Mesodermal cell (in vitro differentiated cells): ENCODE data around the gene PRMT9.
A peak's percentile ranks its signal among the peaks of the same experiment; 100 is the strongest.

Experiments
- H3K27ac ChIP-seq: 2 replicates; pipeline ENCODE4 v1.7.0; 2013; ENCODE audit warnings: mild to moderate bottlenecking, low read depth, low read length, moderate library complexity; ENCODE audit not compliant: severe bottlenecking
- H3K36me3 ChIP-seq: 2 replicates; pipeline ENCODE4 v1.7.1; 2013; ENCODE audit warnings: mild to moderate bottlenecking, low read length, moderate library complexity; ENCODE audit not compliant: control insufficient read depth, insufficient read depth
- H3K4me1 ChIP-seq: one replicate; pipeline ENCODE4 v1.7.1; 2013; ENCODE audit warnings: mild to moderate bottlenecking, low read length; ENCODE audit not compliant: insufficient read depth, control insufficient read depth, poor library complexity, severe bottlenecking
- H3K4me3 ChIP-seq: 2 replicates; pipeline ENCODE4 v1.7.0; 2013; ENCODE audit warnings: low read length, control low read depth, mild to moderate bottlenecking; ENCODE audit not compliant: insufficient read depth, poor library complexity, severe bottlenecking; ENCODE audit errors: extremely low read depth
- H3K9me3 ChIP-seq: 2 replicates; pipeline ENCODE4 v1.7.1; 2013; ENCODE audit warnings: mild to moderate bottlenecking, low read length, moderate library complexity; ENCODE audit not compliant: control insufficient read depth
- WGBS, 2 experiments: methylation state at CpG; one replicate each; pipeline ENCODE4 v1.1.5; 2013; ENCODE audit warnings: missing lambda C conversion rate in 2 of 2; ENCODE audit not compliant: insufficient coverage in 2 of 2; 5-methylcytosine and 5-hydroxymethylcytosine counted together

Gene PRMT9

GRCh38 chr4:147620315-147620714 lies 63.6 kb downstream of the PRMT9 start:
- Histone ChIP-seq H3K4me1 (peaks cover 4% of the 10 kb centered on the region), H3K4me3 (no peak overlapping the region), H3K27ac (no peak overlapping the region), H3K36me3 (peaks cover 32% of the 10 kb centered on the region), H3K9me3 (no peaks in the 10 kb centered on the region)
- 100% methylated on average over 2 of the region's 2 CpGs for WGBS, 2 experiments

GRCh38 chr4:147617841-147618691 lies 65.9 kb downstream of the PRMT9 start:
- Histone ChIP-seq H3K36me3 (peaks cover 18% of the 10 kb centered on the region), H3K4me3 (peak overlapping the region; percentile 73), H3K4me1 (peaks cover 4% of the 10 kb centered on the region), H3K27ac (no peak overlapping the region), H3K9me3 (no peaks in the 10 kb centered on the region)
- WGBS, 2 experiments = 0% methylated on average over 8 of the region's 17 CpGs

DNA sequence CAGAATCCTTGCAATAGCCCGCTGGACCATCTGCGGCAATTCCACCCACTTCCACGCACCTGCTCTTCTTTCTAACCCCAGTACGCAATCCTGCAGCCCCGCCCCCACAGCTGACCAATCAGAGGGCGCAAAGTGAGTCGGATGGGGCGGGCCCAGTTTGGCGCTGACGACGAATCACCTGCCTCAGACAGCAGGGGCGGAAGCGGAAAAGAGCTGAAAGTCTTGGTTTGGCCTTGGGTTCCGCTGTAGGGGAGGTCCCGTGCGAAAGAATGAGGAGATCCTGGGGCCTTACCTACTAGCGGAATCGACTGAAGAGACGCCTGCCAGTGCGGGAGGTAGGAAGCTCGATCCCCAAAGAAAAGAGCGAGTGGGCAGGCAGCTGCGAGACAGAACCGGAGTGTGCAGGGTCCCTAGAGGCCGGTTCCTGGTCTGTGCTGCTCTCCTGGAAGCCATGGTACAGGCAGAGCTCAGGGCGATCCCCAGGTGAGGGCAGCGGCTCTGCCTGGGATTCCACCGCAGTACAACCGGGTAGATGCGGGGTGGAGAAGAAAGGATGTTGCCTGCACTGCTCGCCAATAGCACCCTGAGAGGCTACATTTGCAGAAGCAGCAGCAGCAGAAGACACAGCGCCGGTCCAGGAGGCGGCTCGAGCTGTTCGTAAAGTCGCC lies 66.7 kb downstream of the PRMT9 start, which contains the start of gene TMEM184C:
Gene TMEM184C, plus strand, starts transcription at position 225 of the 668 bp plus-strand sequence. CDS start 560 bp downstream, outside the sequence.
- Histone ChIP-seq H3K27ac (peak within 1 kb of the TSS; percentile 75), H3K4me1 (peaks cover 4% of the 10 kb centered on the region), H3K9me3 (no peaks in the 10 kb centered on the region), H3K4me3 (peak within 1 kb of the TSS; percentile 73), H3K36me3 (peaks cover 11% of the 10 kb centered on the region)
- 0 to 2% methylated on average over 30 to 34 of the region's 37 CpGs for WGBS, 2 experiments

DNA sequence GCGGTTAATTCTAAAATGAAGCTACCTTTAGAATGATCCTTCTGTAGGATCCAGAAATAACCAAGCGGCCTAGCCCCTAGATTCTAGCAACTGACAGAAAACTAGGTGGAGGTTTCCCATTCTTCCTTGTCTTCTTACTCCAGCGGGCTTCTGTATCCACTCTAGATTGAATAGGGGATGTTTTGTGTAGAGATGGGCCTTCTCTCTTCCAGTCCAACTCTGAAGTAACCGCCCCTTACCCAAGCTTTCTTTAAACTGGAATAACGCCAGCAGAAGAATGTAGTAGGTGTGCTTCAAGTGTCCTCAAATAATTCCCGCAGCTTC lies 67.2 kb downstream of the PRMT9 start:
- H3K9me3 ChIP-seq = no peaks in the 10 kb centered on the region
- peak overlapping the region; percentile 73 for H3K4me3 ChIP-seq
- no peak overlapping the region for H3K27ac ChIP-seq
- H3K4me1 ChIP-seq = peaks cover 4% of the 10 kb centered on the region
- peaks cover 11% of the 10 kb centered on the region for H3K36me3 ChIP-seq
- 39 to 100% methylated on average over 1 to 4 of the region's 6 CpGs for WGBS, 2 experiments

DNA sequence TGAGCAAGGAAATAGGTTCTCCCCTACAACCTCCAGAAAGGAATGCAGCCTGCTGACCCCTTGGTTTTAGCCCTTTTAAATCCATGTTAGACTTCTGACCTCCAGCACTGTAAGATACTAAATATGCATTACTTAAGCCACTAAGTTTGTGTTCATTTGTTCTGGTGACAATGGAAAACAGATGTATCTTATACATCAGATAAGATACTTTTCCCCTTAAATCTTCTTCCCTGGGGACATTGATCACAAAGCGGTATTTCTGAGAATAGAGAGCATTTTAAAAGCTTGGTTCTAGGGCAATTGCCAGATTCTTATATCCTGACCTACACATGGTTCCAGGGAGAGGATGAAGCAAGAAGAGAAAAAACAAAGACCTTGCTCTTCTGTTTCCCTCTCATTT lies 73.3 kb downstream of the PRMT9 start:
- no peaks in the 10 kb centered on the region for H3K36me3 ChIP-seq
- H3K4me1 ChIP-seq = no peaks in the 10 kb centered on the region
- H3K4me3 ChIP-seq = no peak overlapping the region
- no CpG with 5 or more reads among the region's 1 CpG for WGBS, 2 experiments
- H3K9me3 ChIP-seq = no peaks in the 10 kb centered on the region
- H3K27ac ChIP-seq = no peak overlapping the region

DNA sequence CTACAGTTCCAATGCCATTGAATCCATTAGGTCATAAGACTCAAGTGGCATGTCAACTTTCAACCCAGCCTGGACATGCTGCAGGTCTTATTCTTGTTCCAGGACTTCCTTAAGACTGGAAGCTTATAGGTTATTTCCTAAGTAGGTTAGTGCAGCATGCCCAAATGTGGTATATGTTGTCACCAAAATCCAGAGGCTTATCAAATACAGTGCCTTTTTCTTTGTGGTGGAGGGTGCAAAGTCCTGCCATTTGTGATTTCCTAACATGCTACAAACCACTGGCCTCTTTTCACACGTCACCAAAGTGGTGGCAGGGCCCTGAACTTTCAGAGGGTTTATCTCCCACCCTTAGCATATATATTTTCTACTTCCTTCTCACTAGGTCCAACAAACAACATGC lies 76.5 kb downstream of the PRMT9 start:
- no peaks in the 10 kb centered on the region for H3K9me3 ChIP-seq
- 80 to 92% methylated on average over 1 of the region's 1 CpG for WGBS, 2 experiments
- no peaks in the 10 kb centered on the region for H3K4me1 ChIP-seq
- H3K27ac ChIP-seq = no peak overlapping the region
- H3K4me3 ChIP-seq = no peak overlapping the region
- H3K36me3 ChIP-seq = no peaks in the 10 kb centered on the region

GRCh38 chr4:147605499-147605898 lies 78.5 kb downstream of the PRMT9 start:
- Histone ChIP-seq H3K36me3 (no peaks in the 10 kb centered on the region), H3K4me3 (no peak overlapping the region), H3K9me3 (no peaks in the 10 kb centered on the region), H3K4me1 (no peaks in the 10 kb centered on the region), H3K27ac (no peak overlapping the region)

DNA sequence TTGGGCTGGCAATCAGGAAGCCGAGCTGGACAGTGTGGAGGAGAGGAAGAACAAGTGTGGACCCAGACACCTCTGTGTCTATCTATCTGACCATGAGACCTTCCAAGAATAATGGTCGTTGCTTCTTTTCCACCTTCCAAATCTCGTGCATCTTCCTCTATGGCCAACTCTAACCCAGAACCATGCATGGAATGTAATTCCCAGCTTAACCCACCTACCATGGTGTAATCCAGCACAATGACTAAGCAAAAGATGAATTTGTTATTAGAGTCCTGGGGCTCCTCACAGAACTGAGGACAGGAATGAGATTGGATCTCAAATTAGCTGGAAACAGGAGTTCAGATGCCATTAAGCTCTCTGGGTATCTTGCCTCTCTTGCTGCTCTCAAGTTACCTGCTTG lies 84.2 kb downstream of the PRMT9 start:
- H3K9me3 ChIP-seq = no peaks in the 10 kb centered on the region
- WGBS, 2 experiments = 92 to 100% methylated on average over 1 to 3 of the region's 3 CpGs
- no peak overlapping the region for H3K27ac ChIP-seq
- no peak overlapping the region for H3K4me3 ChIP-seq
- H3K4me1 ChIP-seq = peaks cover 12% of the 10 kb centered on the region
- H3K36me3 ChIP-seq = no peaks in the 10 kb centered on the region

GRCh38 chr4:147599206-147599605 lies 84.8 kb downstream of the PRMT9 start:
- Histone ChIP-seq H3K9me3 (no peaks in the 10 kb centered on the region), H3K4me1 (peaks cover 12% of the 10 kb centered on the region), H3K36me3 (no peaks in the 10 kb centered on the region), H3K4me3 (no peak overlapping the region), H3K27ac (no peak overlapping the region)
- no CpG with 5 or more reads among the region's 1 CpG for WGBS, 2 experiments

DNA sequence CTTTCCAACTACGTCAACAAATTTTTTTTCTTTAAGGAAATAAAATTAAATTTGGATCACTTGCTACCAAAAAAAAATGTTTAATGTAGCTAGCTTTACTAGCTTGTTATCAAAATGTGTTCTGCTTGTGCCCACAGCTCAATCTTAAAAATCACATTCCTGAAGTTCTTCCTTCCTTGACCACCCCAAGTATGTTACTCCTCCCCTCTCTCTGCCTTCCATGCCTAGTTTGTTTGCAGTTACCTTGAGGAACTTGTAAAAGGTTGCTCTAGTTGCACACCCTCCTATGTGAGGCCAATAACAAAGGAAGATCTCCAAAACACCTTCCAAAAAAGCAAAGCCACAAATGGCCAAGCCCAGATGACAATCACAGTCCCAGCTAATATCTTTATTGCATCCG lies 86.4 kb downstream of the PRMT9 start:
- peaks cover 12% of the 10 kb centered on the region for H3K4me1 ChIP-seq
- H3K36me3 ChIP-seq = no peaks in the 10 kb centered on the region
- no CpG with 5 or more reads among the region's 2 CpGs for WGBS, 2 experiments
- no peak overlapping the region for H3K4me3 ChIP-seq
- no peak overlapping the region for H3K27ac ChIP-seq
- H3K9me3 ChIP-seq = no peaks in the 10 kb centered on the region

DNA sequence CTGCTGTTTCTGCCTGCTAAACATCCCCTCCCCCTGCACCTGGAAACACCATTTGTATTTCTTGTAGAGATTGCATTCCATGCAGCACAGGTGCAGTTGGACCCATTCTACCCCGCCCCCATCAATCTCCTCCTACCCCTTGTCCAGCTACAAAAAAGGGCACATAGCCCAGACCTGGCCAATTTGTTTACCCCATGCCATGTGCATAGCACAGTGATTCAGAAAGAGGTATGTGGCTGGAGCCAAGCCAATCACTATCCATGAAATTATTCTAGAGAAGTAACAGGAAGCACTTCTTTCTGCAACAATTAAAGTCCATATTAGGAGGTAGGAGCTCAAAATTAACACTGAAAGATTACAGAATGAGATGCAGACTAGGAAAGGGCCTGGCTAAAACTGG lies 87.0 kb downstream of the PRMT9 start:
- Histone ChIP-seq H3K4me3 (no peak overlapping the region), H3K4me1 (peaks cover 12% of the 10 kb centered on the region), H3K36me3 (no peaks in the 10 kb centered on the region), H3K9me3 (no peaks in the 10 kb centered on the region), H3K27ac (no peak overlapping the region)
- WGBS, 2 experiments = 86% methylated on average over 1 of the region's 1 CpG; no CpG with 5 or more reads in 1 of the 2 experiments
